ENCODE measurements around the gene UNG. TPM values are rescaled to one million over a fixed set of nuclear protein-coding genes. Genes with fewer than 3 reads are reported as not detected.

Gene UNG
- polyA plus RNA-seq, 2 of the 4 experiments (the other 2 are of a cell fraction) = 55.6 to 77.6 TPM

- H3K9me3 ChIP-seq = peaks cover 3% of the 10 kb centered on the region; the same call in 1 of the 3 replicates
- CTCF ChIA-PET = interaction anchor here (0.7 to 0.9 kb wide), 2 partner anchors 15 to 22 kb away, joined by 4 to 5 read pairs; no protein-coding TSS in a partner anchor
- no peak for FAIRE-seq
- DNase-seq (ENCODE audit: low read depth in 1 of 2, low spot score in 1 of 2) = no peak
- no peaks in the 10 kb centered on the region for H3K4me1 ChIP-seq
- no peak for ATAC-seq
- POLR2A ChIA-PET = no interaction called here
- WGBS (ENCODE audit: missing lambda C conversion rate) = 76% methylated on average over 5 of the region's 5 CpGs
- TF ChIP-seq CBX2 (IDR thresholded peaks at IDR 0.05; ENCODE audit: borderline replicate concordance, low read depth) = no peak
- no peak for TF ChIP-seq CEBPB (IDR thresholded peaks at IDR 0.05)
- no peak for TF ChIP-seq BHLHE40 (IDR thresholded peaks at IDR 0.05; ENCODE audit: low read depth, low read length)
- TF ChIP-seq CHD2 (IDR thresholded peaks at IDR 0.05; ENCODE audit: low read length, partially characterized antibody) = no peak
- no peak for TF ChIP-seq JUN (IDR thresholded peaks at IDR 0.05)
- TF ChIP-seq POLR2A (IDR thresholded peaks at IDR 0.05; ENCODE audit: low read length) = no peak
- TF ChIP-seq FOSL2 (IDR thresholded peaks at IDR 0.05) = no peak
- no peak for TF ChIP-seq FOSL2 (CRISPR knock-in tag; IDR thresholded peaks at IDR 0.05)
- no peak for TF ChIP-seq MAX (IDR thresholded peaks at IDR 0.05)
- no peak for TF ChIP-seq NR3C1 (IDR thresholded peaks at IDR 0.05)
- TF ChIP-seq REST (IDR thresholded peaks at IDR 0.05) = no peak
- no peak overlapping the region for H3K27ac ChIP-seq
- H3K4me3 ChIP-seq = no peak overlapping the region
- no peak overlapping the region for H3K4me2 ChIP-seq
These were observed 32.1 kb upstream of the UNG start for GRCh38 chr12:109065154-109065852.

GRCh38 chr12:109065853-109066193 is 31.6 kb upstream of the UNG start:
- ATAC-seq (no peak), FAIRE-seq (no peak), DNase-seq (ENCODE audit: low read depth in 1 of 2, low spot score in 1 of 2) (no peak)
- no peaks in the 10 kb centered on the region for H3K4me1 ChIP-seq
- TF ChIP-seq RARB (CRISPR knock-in tag; IDR thresholded peaks at IDR 0.05) = no peak
- no peak for TF ChIP-seq POLR2A (IDR thresholded peaks at IDR 0.05; ENCODE audit: low read length)
- no peak for TF ChIP-seq FOSB (CRISPR knock-in tag; IDR thresholded peaks at IDR 0.05)
- no peak for TF ChIP-seq BCL3 (IDR thresholded peaks at IDR 0.05)
- TF ChIP-seq ZNF302 (CRISPR knock-in tag; IDR thresholded peaks at IDR 0.05) = no peak
- TF ChIP-seq REST (IDR thresholded peaks at IDR 0.05) = no peak
- TF ChIP-seq PBX3 (IDR thresholded peaks at IDR 0.05) = no peak
- no peak overlapping the region for H3K4me3 ChIP-seq
- H3K27ac ChIP-seq = no peak overlapping the region
- ChIA-PET POLR2A (no interaction called here), CTCF (interaction anchor here (0.7 to 0.9 kb wide), 2 partner anchors 14 to 22 kb away, joined by 4 to 5 read pairs; no protein-coding TSS in a partner anchor)
- WGBS (ENCODE audit: missing lambda C conversion rate) = 62% methylated on average over 1 of the region's 1 CpG
- H3K9me3 ChIP-seq = peaks cover 3% of the 10 kb centered on the region; the same call in 1 of the 3 replicates
- H3K4me2 ChIP-seq = no peak overlapping the region

All from A549 (cell line).